PC-3 (cell line): ENCODE results near the gene ZSCAN1.

ENCODE experiments used
- EZH2 ChIP-seq: fragments of 300-600 bp; sonication (generic); IDR thresholded peaks from one replicate; pipeline ENCODE4 v1.6.1; 2017; ENCODE audit warnings: antibody characterized with exemption, mild to moderate bottlenecking, low read length; ENCODE audit not compliant: unreplicated experiment
- EZH2phosphoT487 ChIP-seq: fragments of 300-600 bp; sonication (generic); IDR thresholded peaks from 2 replicates; pipeline ENCODE4 v1.6.1; 2018; ENCODE audit warnings: mild to moderate bottlenecking, antibody characterized with exemption, low read length, borderline replicate concordance
- TF ChIP-seq, protein P1 (sequence below): fragments of 300-600 bp; sonication (generic); conservative IDR thresholded peaks from 2 replicates; pipeline ENCODE4 v1.5.1; 2017; ENCODE audit warnings: antibody characterized with exemption, low read depth, mild to moderate bottlenecking, low read length

DNA sequence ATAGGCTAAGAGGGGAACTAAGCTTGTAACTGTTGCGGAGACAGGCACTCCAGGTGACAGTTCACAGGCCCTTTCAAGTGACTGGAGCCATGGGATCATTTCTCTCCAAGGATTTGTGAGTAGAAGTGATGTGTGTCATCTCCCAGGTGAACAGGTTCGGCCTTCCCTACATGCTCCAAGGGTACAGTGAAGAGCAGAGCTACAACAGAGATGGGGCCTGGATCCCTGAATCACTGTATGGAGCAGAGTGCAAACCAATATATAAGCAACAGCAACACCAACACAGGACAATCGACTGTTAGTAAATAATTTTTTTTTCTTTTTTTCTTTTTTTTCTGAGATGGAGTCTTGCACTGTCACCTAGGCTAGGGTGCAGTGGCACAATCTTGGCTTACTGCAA lies 49.2 kb downstream of the ZSCAN1 start:
- TF ChIP-seq, protein P1, sequence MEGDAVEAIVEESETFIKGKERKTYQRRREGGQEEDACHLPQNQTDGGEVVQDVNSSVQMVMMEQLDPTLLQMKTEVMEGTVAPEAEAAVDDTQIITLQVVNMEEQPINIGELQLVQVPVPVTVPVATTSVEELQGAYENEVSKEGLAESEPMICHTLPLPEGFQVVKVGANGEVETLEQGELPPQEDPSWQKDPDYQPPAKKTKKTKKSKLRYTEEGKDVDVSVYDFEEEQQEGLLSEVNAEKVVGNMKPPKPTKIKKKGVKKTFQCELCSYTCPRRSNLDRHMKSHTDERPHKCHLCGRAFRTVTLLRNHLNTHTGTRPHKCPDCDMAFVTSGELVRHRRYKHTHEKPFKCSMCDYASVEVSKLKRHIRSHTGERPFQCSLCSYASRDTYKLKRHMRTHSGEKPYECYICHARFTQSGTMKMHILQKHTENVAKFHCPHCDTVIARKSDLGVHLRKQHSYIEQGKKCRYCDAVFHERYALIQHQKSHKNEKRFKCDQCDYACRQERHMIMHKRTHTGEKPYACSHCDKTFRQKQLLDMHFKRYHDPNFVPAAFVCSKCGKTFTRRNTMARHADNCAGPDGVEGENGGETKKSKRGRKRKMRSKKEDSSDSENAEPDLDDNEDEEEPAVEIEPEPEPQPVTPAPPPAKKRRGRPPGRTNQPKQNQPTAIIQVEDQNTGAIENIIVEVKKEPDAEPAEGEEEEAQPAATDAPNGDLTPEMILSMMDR: no peak
- no peak for TF ChIP-seq EZH2
- TF ChIP-seq EZH2phosphoT487: no peak
